Vagina (tissue), 2 donors: ENCODE results near the gene ZNF419. TPM values are rescaled to one million over a fixed set of nuclear protein-coding genes. Genes with fewer than 3 reads are reported as not detected.
A peak's percentile ranks its signal among the peaks of the same experiment; 100 is the strongest.
"Not testable (repeated sequence)": the region's sequence is repeated elsewhere in the genome, so short reads cannot be mapped to it uniquely, and the experiment has no call there.

Experiments
- DNase-seq, 2 donors: peaks; one replicate each; pipeline ENCODE4 v3.0.0-alpha.2; 2017; ENCODE audit errors: extremely low spot score in 2 of 2
- H3K27ac ChIP-seq: fragments of 200-600 bp; sonication (generic); one replicate; pipeline ENCODE4 v1.5.1; 2019
- H3K27me3 ChIP-seq: fragments of 200-600 bp; sonication (generic); one replicate; pipeline ENCODE4 v1.5.1; 2019
- H3K36me3 ChIP-seq, 2 donors: fragments of 200-600 bp; sonication (generic); one replicate each; pipeline ENCODE4 v1.5.1; 2017 to 2019
- H3K4me1 ChIP-seq: fragments of 200-600 bp; sonication (generic); one replicate; pipeline ENCODE4 v1.5.1; 2019
- H3K4me3 ChIP-seq, 2 donors: fragments of 200-600 bp; sonication (generic); 1 replicate in 1 of 2; 2 replicates in 1 of 2; pipeline ENCODE4 v1.5.1; 2016 to 2019
- H3K9me3 ChIP-seq: fragments of 200-600 bp; sonication (generic); one replicate; pipeline ENCODE4 v1.5.1; 2019
- CTCF ChIP-seq, 3 experiments: fragments of 450-650 bp in 2 of 3; fragments of 200-600 bp in 1 of 3; sonication (generic) in 1 of 3; IDR thresholded peaks; one replicate each; pipeline ENCODE4 v1.5.1; 2017 to 2019; ENCODE audit warnings: antibody characterized with exemption in 3 of 3, mild to moderate bottlenecking in 2 of 3, moderate library complexity in 2 of 3
- POLR2A ChIP-seq, 2 donors: fragments of 450-650 bp; IDR thresholded peaks; one replicate each; pipeline ENCODE4 v1.6.1; 2017; ENCODE audit warnings: antibody characterized with exemption in 2 of 2, mild to moderate bottlenecking in 2 of 2, moderate library complexity in 2 of 2
- POLR2AphosphoS5 ChIP-seq, 2 donors: sonication (generic); formaldehyde crosslinking; IDR thresholded peaks; one replicate each; pipeline ENCODE4 v1.9.0; 2017; ENCODE audit warnings: antibody characterized with exemption in 2 of 2, mild to moderate bottlenecking in 2 of 2, low read depth in 1 of 2; ENCODE audit not compliant: insufficient read depth in 1 of 2
- intact Hi-C: fragments of 100-400 bp; cut with DNase I; formaldehyde crosslinking; loops from one replicate; pipeline ENCODE4 v1.15.1; 2023
- total RNA-seq: library from RNA; depleted of rRNA; stranded (reverse); fragments of >200 nt; gene quantifications from one replicate; pipeline ENCODE4 v1.2.3, GENCODE V29; 2016

Gene ZNF419
- total RNA-seq, 1 donor from 2014 or later, result 16.0 TPM

- H3K4me3 ChIP-seq, result peak within 1 kb of the TSS; percentile 56 to 87
- peaks cover 38% of the 10 kb centered on the region for H3K9me3 ChIP-seq
- H3K36me3 ChIP-seq, result peaks cover 7 to 39% of the 10 kb centered on the region in 2 donors
- no peak for DNase-seq
- intact Hi-C loops, result no loop called here
- no peaks in the 10 kb centered on the region for H3K27me3 ChIP-seq
- H3K4me1 ChIP-seq, result peaks cover 8% of the 10 kb centered on the region
- H3K27ac ChIP-seq, result peak within 1 kb of the TSS; percentile 17
- TF ChIP-seq CTCF (IDR thresholded peaks at IDR 0.05) (peak in 1 of 3 experiments; percentile 10), POLR2AphosphoS5 (IDR thresholded peaks at IDR 0.05; ENCODE audit: insufficient read depth in 1 of 2, low read depth in 1 of 2) (peak; percentile 34 to 92), POLR2A (IDR thresholded peaks at IDR 0.05) (no peak)
Observed at GRCh38 chr19:57477191-57478008, 10.2 kb upstream of the ZNF419 start, which contains the start of gene ZNF772. Gene ZNF772 (minus strand): TSS chr19:57477566. CDS start chr19:57477309, 257 bp downstream.

- H3K27me3 ChIP-seq, DNase-seq, H3K9me3 ChIP-seq, H3K4me1 ChIP-seq, H3K27ac ChIP-seq, intact Hi-C loops: not testable (repeated sequence)
- peak overlapping the region; percentile 37 to 95 for H3K4me3 ChIP-seq
- H3K36me3 ChIP-seq, result peaks cover 0 to 28% of the 10 kb centered on the region in 2 donors
Observed at GRCh38 chr19:57488299-57488644, 722 bp downstream of the ZNF419 start.

GRCh38 chr19:57499332-57499679, 11.8 kb downstream of the ZNF419 start:
- DNase-seq, intact Hi-C loops, H3K27ac ChIP-seq, H3K9me3 ChIP-seq, H3K27me3 ChIP-seq, H3K4me1 ChIP-seq, H3K4me3 ChIP-seq: not testable (repeated sequence)
- peaks cover 0 to 29% of the 10 kb centered on the region in 2 donors for H3K36me3 ChIP-seq

GRCh38 chr19:57499680-57500395, 12.3 kb downstream of the ZNF419 start, which contains the start of gene ZNF773:
Gene ZNF773 (plus strand): TSS chr19:57499938. CDS start chr19:57500081, 143 bp downstream.
- TF ChIP-seq POLR2AphosphoS5 (IDR thresholded peaks at IDR 0.05; ENCODE audit: insufficient read depth in 1 of 2, low read depth in 1 of 2), result peak; percentile 82 to 89
- H3K9me3 ChIP-seq, H3K27me3 ChIP-seq, intact Hi-C loops, H3K4me1 ChIP-seq: not testable (repeated sequence)
- H3K4me3 ChIP-seq, result peak within 1 kb of the TSS; percentile 62 to 67
- DNase-seq, result peak in 1 of 2 donors; percentile 88
- peak within 1 kb of the TSS; percentile 68 for H3K27ac ChIP-seq
- peaks cover 0 to 30% of the 10 kb centered on the region in 2 donors for H3K36me3 ChIP-seq

- Histone ChIP-seq H3K36me3 (peaks cover 0 to 36% of the 10 kb centered on the region in 2 donors), H3K4me3 (peak overlapping the region; percentile 62 to 67)
- intact Hi-C loops, H3K9me3 ChIP-seq, DNase-seq, H3K27ac ChIP-seq, H3K27me3 ChIP-seq, H3K4me1 ChIP-seq: not testable (repeated sequence)
Observed at GRCh38 chr19:57500400-57500799, 12.8 kb downstream of the ZNF419 start.

- TF ChIP-seq POLR2AphosphoS5 (IDR thresholded peaks at IDR 0.05; ENCODE audit: insufficient read depth in 1 of 2, low read depth in 1 of 2) (no peak), CTCF (IDR thresholded peaks at IDR 0.05) (no peak), POLR2A (IDR thresholded peaks at IDR 0.05) (no peak)
- intact Hi-C loops, result no loop called here
- H3K36me3 ChIP-seq, result peaks cover 9 to 72% of the 10 kb centered on the region in 2 donors
- no peaks in the 10 kb centered on the region for H3K27me3 ChIP-seq
- H3K27ac ChIP-seq, result no peak overlapping the region
- H3K9me3 ChIP-seq, result peaks cover 25% of the 10 kb centered on the region
- no peak overlapping the region for H3K4me3 ChIP-seq
- DNase-seq, result no peak
- peaks cover 1% of the 10 kb centered on the region for H3K4me1 ChIP-seq
Observed at GRCh38 chr19:57506163-57506562, 18.6 kb downstream of the ZNF419 start.

- TF ChIP-seq CTCF (IDR thresholded peaks at IDR 0.05), result no peak
- no peak for TF ChIP-seq POLR2AphosphoS5 (IDR thresholded peaks at IDR 0.05; ENCODE audit: insufficient read depth in 1 of 2, low read depth in 1 of 2)
- no peak for TF ChIP-seq POLR2A (IDR thresholded peaks at IDR 0.05)
- no peak overlapping the region for H3K27ac ChIP-seq
- intact Hi-C loops, result no loop called here
- peaks cover 4 to 57% of the 10 kb centered on the region in 2 donors for H3K36me3 ChIP-seq
- H3K4me1 ChIP-seq, result no peaks in the 10 kb centered on the region
- no peak for DNase-seq
- H3K27me3 ChIP-seq, result no peaks in the 10 kb centered on the region
- H3K4me3 ChIP-seq, result no peak overlapping the region
- peaks cover 37% of the 10 kb centered on the region for H3K9me3 ChIP-seq
Observed at GRCh38 chr19:57511484-57511883, 23.9 kb downstream of the ZNF419 start.
